ENCODE results near the gene ZRANB2.
A peak's percentile ranks its signal among the peaks of the same experiment; 100 is the strongest.

ZRANB2 gene

GRCh38 chr1:71081697-71082080 is 854 bp upstream of the ZRANB2 start:
- no peak for TF ChIP-seq EZH2 (IDR thresholded peaks at IDR 0.05)
- no peak for TF ChIP-seq POLR2AphosphoS5 (IDR thresholded peaks at IDR 0.05; ENCODE audit: borderline replicate concordance, low read depth, low read length)
- no peak for TF ChIP-seq FOXP2 (optimal IDR thresholded peaks at IDR 0.05; ENCODE audit: control extremely low read depth, extremely low read length, insufficient read depth)
- peak overlapping the region; percentile 98 for H3K9ac ChIP-seq (ENCODE audit: insufficient read length)
- H3K9me3 ChIP-seq (ENCODE audit: low read depth, low read length), result no peaks in the 10 kb centered on the region
- DNase-seq (ENCODE audit: low read depth, low spot score), result no peak
- H3K4me3 ChIP-seq, result peak overlapping the region; percentile 97
- H3K36me3 ChIP-seq (ENCODE audit: insufficient read depth, low read length), result peaks cover 34% of the 10 kb centered on the region
- peak overlapping the region; percentile 93; the same call in 1 of the 2 replicates for H3K27ac ChIP-seq

GRCh38 chr1:71080230-71080738 is 551 bp downstream of the ZRANB2 start:
- H3K36me3 ChIP-seq (ENCODE audit: insufficient read depth, low read length), result peaks cover 48% of the 10 kb centered on the region
- no peak for DNase-seq (ENCODE audit: low read depth, low spot score)
- H3K27ac ChIP-seq, result peak overlapping the region; percentile 93
- H3K4me3 ChIP-seq, result peak overlapping the region; percentile 97
- TF ChIP-seq FOXP2 (optimal IDR thresholded peaks at IDR 0.05; ENCODE audit: control extremely low read depth, extremely low read length, insufficient read depth) (no peak), EZH2 (IDR thresholded peaks at IDR 0.05) (no peak), POLR2AphosphoS5 (IDR thresholded peaks at IDR 0.05; ENCODE audit: borderline replicate concordance, low read depth, low read length) (no peak)
- peak overlapping the region; percentile 98 for H3K9ac ChIP-seq (ENCODE audit: insufficient read length)
- H3K9me3 ChIP-seq (ENCODE audit: low read depth, low read length), result no peaks in the 10 kb centered on the region

DNA sequence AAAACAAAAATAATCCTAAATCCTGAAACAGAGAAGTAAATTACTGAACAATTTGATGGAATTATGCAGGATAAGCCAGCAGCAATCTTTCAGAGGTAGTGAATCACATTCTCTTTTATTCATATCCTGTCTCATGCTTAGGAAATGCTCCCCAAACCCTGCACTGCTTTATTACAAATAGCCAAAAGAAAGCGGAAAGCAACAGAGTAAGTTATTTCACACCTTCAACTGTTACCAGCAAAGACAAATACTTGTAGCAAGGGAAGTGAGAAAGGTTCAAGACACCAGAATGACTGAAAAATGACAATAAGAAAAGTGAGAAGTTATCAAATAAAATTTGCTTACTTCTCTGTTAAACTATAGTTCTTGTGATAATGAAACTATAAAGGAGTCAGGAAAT is 6.2 kb downstream of the ZRANB2 start:
- no peak for DNase-seq (ENCODE audit: low read depth, low spot score)
- H3K4me3 ChIP-seq, result no peak overlapping the region
- TF ChIP-seq POLR2AphosphoS5 (IDR thresholded peaks at IDR 0.05; ENCODE audit: borderline replicate concordance, low read depth, low read length) (no peak), EZH2 (IDR thresholded peaks at IDR 0.05) (no peak), FOXP2 (optimal IDR thresholded peaks at IDR 0.05; ENCODE audit: control extremely low read depth, extremely low read length, insufficient read depth) (no peak)
- H3K36me3 ChIP-seq (ENCODE audit: insufficient read depth, low read length), result peaks cover 95% of the 10 kb centered on the region
- 0 out of 2 replicates have a peak overlapping the region, but pooled peaks have one; percentile 2 for H3K27ac ChIP-seq
- no peaks in the 10 kb centered on the region for H3K9me3 ChIP-seq (ENCODE audit: low read depth, low read length)
- no peak overlapping the region for H3K9ac ChIP-seq (ENCODE audit: insufficient read length)

DNA sequence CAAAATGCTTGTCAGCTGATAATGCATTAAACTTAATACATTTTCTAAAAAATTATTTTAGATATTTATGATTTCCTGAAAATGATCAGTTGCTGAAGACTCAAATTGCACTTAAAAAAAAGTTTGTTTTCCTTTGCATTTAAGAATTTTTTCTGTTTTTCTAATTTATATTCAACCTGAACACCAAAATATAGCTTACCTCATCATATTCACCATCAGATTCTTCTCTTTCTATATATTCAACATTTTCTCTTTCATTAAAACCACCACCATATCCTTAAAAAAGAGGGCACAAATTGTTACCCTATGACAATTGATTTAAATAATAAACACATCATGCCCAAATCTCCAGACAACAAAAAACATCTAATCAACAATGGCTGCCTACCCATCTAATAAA is 8.6 kb downstream of the ZRANB2 start:
- H3K9me3 ChIP-seq (ENCODE audit: low read depth, low read length), result no peaks in the 10 kb centered on the region
- H3K9ac ChIP-seq (ENCODE audit: insufficient read length), result no peak overlapping the region
- TF ChIP-seq FOXP2 (optimal IDR thresholded peaks at IDR 0.05; ENCODE audit: control extremely low read depth, extremely low read length, insufficient read depth) (no peak), POLR2AphosphoS5 (IDR thresholded peaks at IDR 0.05; ENCODE audit: borderline replicate concordance, low read depth, low read length) (no peak), EZH2 (IDR thresholded peaks at IDR 0.05) (no peak)
- H3K27ac ChIP-seq, result no peak overlapping the region
- H3K4me3 ChIP-seq, result no peak overlapping the region
- peaks cover 97% of the 10 kb centered on the region for H3K36me3 ChIP-seq (ENCODE audit: insufficient read depth, low read length)
- DNase-seq (ENCODE audit: low read depth, low spot score), result no peak

DNA sequence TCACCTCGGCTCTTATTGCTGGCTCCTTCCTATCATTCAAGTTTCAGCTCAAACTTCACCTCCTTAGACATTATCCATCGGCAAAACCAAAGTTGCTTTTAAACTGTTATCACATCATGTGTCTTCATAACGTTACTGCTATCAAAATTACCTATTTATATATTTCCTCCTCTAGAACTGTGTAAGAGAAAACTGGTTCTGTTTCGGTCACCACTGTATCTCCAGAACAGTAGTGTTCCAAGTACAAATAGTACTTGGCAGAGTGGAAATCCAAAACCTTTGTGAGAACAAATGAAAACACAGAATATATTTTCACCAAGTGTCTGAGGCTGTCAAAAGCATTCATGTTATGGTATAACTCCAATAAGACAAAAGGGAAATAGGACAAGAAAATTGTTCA is 9.1 kb downstream of the ZRANB2 start:
- H3K9ac ChIP-seq (ENCODE audit: insufficient read length), result no peak overlapping the region
- peaks cover 97% of the 10 kb centered on the region for H3K36me3 ChIP-seq (ENCODE audit: insufficient read depth, low read length)
- no peaks in the 10 kb centered on the region for H3K9me3 ChIP-seq (ENCODE audit: low read depth, low read length)
- no peak overlapping the region for H3K4me3 ChIP-seq
- no peak overlapping the region for H3K27ac ChIP-seq
- TF ChIP-seq FOXP2 (optimal IDR thresholded peaks at IDR 0.05; ENCODE audit: control extremely low read depth, extremely low read length, insufficient read depth), result no peak
- no peak for TF ChIP-seq POLR2AphosphoS5 (IDR thresholded peaks at IDR 0.05; ENCODE audit: borderline replicate concordance, low read depth, low read length)
- TF ChIP-seq EZH2 (IDR thresholded peaks at IDR 0.05), result no peak
- DNase-seq (ENCODE audit: low read depth, low spot score), result no peak

DNA sequence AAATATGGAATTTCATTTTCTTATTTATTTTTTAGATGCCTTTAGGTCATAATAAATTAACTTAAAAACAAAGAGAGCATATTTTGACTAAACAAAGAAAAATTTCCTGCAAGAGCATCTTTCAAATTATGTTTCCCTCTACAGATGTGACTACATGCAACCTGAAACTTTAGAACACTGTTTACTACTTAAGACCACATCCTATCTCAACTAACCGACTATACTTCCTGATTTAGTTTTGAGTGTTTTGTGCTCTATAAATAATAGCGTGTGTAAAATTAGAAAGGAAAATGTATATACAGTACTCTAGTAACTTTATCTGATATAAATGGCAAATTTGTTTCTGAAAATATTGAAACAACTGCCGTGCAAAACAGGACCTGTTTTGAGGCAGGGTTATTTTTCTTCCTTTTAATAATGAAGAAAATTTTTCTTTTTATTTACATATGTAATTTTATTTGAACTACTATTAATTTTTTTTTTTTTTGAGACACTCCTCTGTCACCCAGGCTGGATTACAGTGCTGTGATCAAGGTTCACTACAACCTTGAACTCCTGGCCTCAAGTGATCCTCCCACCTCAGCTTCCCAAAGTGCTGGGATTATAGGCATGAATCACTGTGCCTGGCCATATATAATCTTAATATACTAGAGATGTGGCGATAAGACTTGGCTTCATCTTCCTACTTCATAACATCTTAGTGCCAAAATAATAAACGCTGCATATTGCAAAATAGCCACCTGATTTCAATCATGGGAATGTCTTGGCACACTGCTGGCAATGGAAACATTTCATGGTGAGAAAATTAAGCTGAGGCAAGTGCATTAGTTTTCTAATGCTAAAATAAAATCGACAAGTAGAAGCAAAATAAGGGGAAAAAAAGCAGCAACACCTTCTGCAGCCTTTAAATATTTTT is 12.3 kb downstream of the ZRANB2 start:
- Histone ChIP-seq H3K27ac (peak overlapping the region; percentile 19; the same call in 1 of the 2 replicates), H3K36me3 (ENCODE audit: insufficient read depth, low read length) (peaks cover 97% of the 10 kb centered on the region), H3K4me3 (no peak overlapping the region), H3K9me3 (ENCODE audit: low read depth, low read length) (no peaks in the 10 kb centered on the region), H3K9ac (ENCODE audit: insufficient read length) (no peak overlapping the region)
- TF ChIP-seq POLR2AphosphoS5 (IDR thresholded peaks at IDR 0.05; ENCODE audit: borderline replicate concordance, low read depth, low read length), result no peak
- TF ChIP-seq EZH2 (IDR thresholded peaks at IDR 0.05), result no peak
- TF ChIP-seq FOXP2 (optimal IDR thresholded peaks at IDR 0.05; ENCODE audit: control extremely low read depth, extremely low read length, insufficient read depth), result no peak
- no peak for DNase-seq (ENCODE audit: low read depth, low spot score)

GRCh38 chr1:71054791-71055190 is 26.0 kb downstream of the ZRANB2 start:
- TF ChIP-seq FOXP2 (optimal IDR thresholded peaks at IDR 0.05; ENCODE audit: control extremely low read depth, extremely low read length, insufficient read depth), result no peak
- no peak for TF ChIP-seq EZH2 (IDR thresholded peaks at IDR 0.05)
- TF ChIP-seq POLR2AphosphoS5 (IDR thresholded peaks at IDR 0.05; ENCODE audit: borderline replicate concordance, low read depth, low read length), result no peak
- Histone ChIP-seq H3K9me3 (ENCODE audit: low read depth, low read length) (no peaks in the 10 kb centered on the region), H3K9ac (ENCODE audit: insufficient read length) (no peak overlapping the region), H3K36me3 (ENCODE audit: insufficient read depth, low read length) (peaks cover 41% of the 10 kb centered on the region), H3K27ac (peak overlapping the region; percentile 59), H3K4me3 (no peak overlapping the region)
- no peak for DNase-seq (ENCODE audit: low read depth, low spot score)

DNA sequence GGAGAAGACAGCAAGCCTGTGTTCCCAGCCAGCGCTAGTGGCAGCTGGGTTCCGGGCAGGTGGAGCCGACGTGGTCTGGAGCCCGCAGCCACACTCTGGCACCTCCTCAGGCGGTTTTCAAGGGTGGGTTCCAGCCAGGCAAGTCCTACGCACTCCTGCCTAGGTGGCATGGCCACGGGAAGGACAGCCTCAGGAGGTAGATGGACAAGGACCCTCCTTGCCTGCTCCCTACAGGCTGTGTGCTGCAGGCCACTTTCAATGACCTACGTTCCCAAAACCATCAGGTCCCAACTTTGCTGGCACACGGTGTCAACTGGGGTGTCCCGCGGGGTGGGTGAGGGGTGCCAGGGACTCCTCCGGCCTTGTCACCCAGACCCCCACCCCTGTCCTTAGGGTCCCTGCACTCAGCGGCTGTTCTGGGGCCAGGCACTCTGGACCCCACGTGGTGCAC is 26.5 kb downstream of the ZRANB2 start:
- no peak for DNase-seq (ENCODE audit: low read depth, low spot score)
- H3K9ac ChIP-seq (ENCODE audit: insufficient read length), result no peak overlapping the region

More for the DNA sequence above, 26.5 kb downstream of the ZRANB2 start:
- H3K4me3 ChIP-seq, result no peak overlapping the region
- peak; percentile 43; the same call in 1 of the 2 replicates for TF ChIP-seq POLR2AphosphoS5 (IDR thresholded peaks at IDR 0.05; ENCODE audit: borderline replicate concordance, low read depth, low read length)
- TF ChIP-seq FOXP2 (optimal IDR thresholded peaks at IDR 0.05; ENCODE audit: control extremely low read depth, extremely low read length, insufficient read depth), result no peak
- H3K27ac ChIP-seq, result no peak overlapping the region
- H3K36me3 ChIP-seq (ENCODE audit: insufficient read depth, low read length), result peaks cover 38% of the 10 kb centered on the region
- H3K9me3 ChIP-seq (ENCODE audit: low read depth, low read length), result no peaks in the 10 kb centered on the region

Data from SK-N-MC (cell line).